ENCODE results near the gene ADARB1. TPM values are rescaled to one million over a fixed set of nuclear protein-coding genes. Genes with fewer than 3 reads are reported as not detected.
"Not testable (repeated sequence)": the region's sequence is repeated elsewhere in the genome, so short reads cannot be mapped to it uniquely, and the experiment has no call there.

ADARB1 gene
- total and polyA plus RNA-seq, 2 donors (not counting 1 experiment from before 2014, with no cell fraction given), result 17.1 to 33.3 TPM

DNA sequence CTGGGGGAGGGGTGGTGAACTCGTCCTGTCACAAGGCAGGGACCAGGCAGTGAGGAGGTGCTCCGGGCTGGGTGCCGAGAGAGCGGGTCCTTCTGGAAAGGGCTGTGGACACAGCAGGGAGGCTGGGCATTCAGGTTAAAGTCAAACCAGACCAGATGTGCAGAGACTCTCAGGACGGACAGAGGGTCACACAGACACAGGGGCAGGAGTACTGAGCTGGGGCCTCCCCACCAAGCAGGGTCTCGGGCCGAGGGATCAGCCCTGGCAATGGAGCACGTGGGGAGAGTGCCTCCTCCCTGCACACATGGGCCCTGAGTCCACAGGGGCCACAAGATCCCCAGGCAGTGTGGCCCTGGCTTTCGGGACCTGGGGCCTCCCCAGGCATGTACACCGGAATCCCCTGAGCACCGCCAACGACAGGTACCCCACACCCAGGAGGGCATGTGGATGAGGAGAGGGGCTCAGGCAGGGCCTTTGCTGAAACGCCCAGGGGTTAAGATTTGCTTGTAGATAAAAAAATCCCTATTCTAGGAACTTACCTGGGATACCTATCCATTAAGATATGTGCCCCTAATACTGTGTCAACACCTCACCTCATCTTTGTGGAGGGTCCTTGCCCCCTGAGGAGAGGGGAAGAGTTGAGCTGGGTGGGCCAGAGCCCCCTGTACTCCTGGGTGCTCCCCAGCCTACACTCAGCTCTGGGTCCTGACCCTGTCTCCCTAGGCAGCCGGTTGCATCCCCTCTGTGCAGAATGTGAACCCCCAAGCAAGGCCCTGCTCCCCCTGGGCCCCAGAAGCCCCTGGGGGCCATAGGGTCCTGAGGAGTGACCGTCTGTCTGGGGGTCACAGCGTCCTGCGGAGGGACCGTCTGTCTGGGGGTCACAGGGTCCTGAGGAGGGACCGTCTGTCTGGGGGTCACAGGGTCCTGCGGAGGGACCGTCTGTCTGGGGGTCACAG lies 46.9 kb upstream of the ADARB1 start:
- no peaks in the 10 kb centered on the region for H3K79me2 ChIP-seq (ENCODE audit: control insufficient read depth, insufficient read depth, low read length)
- no peak overlapping the region for H3K4me3 ChIP-seq (ENCODE audit: control extremely low read depth in 1 of 5, extremely low read depth in 1 of 5, insufficient read depth in 1 of 5, low read depth in 2 of 5, low read length in 4 of 5)
- ChIA-PET POLR2A (no interaction called here), CTCF (interaction anchor here (0.6 kb wide), 1 partner anchor 182 kb away, joined by 3 read pairs; no protein-coding TSS in a partner anchor)
- no peaks in the 10 kb centered on the region for H4K20me1 ChIP-seq (ENCODE audit: control insufficient read depth, insufficient read depth, low read length, poor library complexity, severe bottlenecking)
- H3K9me3 ChIP-seq (ENCODE audit: control extremely low read depth in 1 of 3, control insufficient read depth in 2 of 3, insufficient read depth in 1 of 3, low read length in 2 of 3), result peaks cover 0 to 15% (median 0%) of the 10 kb centered on the region in 3 donors
- WGBS (ENCODE audit: insufficient coverage), result 90% methylated on average over 16 of the region's 21 CpGs
- no peak for DNase-seq
- H3K27me3 ChIP-seq (replicated peaks in 1 of 4; ENCODE audit: control extremely low read depth in 1 of 4, control insufficient read depth in 3 of 4, insufficient read depth in 4 of 4, low read length in 3 of 4), result peaks cover 0 to 8% (median 0%) of the 10 kb centered on the region in 4 experiments
- Mint-ChIP-seq H3K4me1 (peaks cover 6% of the 10 kb centered on the region), H3K27ac (no peak overlapping the region), H3K9me3 (ENCODE audit: insufficient read depth) (peaks cover 11% of the 10 kb centered on the region), H3K4me3 (no peak overlapping the region), H3K27me3 (peaks cover 17% of the 10 kb centered on the region)
- no peak for ATAC-seq (ENCODE audit: low read depth)
- no peak overlapping the region for H2AFZ ChIP-seq (ENCODE audit: insufficient read depth, low read depth, low read length, poor library complexity, severe bottlenecking)
- H3K27ac ChIP-seq (ENCODE audit: low read length in 2 of 2), result no peak overlapping the region
- TF ChIP-seq, protein P1, sequence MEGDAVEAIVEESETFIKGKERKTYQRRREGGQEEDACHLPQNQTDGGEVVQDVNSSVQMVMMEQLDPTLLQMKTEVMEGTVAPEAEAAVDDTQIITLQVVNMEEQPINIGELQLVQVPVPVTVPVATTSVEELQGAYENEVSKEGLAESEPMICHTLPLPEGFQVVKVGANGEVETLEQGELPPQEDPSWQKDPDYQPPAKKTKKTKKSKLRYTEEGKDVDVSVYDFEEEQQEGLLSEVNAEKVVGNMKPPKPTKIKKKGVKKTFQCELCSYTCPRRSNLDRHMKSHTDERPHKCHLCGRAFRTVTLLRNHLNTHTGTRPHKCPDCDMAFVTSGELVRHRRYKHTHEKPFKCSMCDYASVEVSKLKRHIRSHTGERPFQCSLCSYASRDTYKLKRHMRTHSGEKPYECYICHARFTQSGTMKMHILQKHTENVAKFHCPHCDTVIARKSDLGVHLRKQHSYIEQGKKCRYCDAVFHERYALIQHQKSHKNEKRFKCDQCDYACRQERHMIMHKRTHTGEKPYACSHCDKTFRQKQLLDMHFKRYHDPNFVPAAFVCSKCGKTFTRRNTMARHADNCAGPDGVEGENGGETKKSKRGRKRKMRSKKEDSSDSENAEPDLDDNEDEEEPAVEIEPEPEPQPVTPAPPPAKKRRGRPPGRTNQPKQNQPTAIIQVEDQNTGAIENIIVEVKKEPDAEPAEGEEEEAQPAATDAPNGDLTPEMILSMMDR (IDR thresholded peaks at IDR 0.05), result no peak
- TF ChIP-seq EZH2 (IDR thresholded peaks at IDR 0.05; ENCODE audit: borderline replicate concordance, insufficient read depth, low read depth, low read length, poor library complexity, severe bottlenecking), result no peak
- H3K36me3 ChIP-seq (replicated peaks in 1 of 2; ENCODE audit: control extremely low read depth in 1 of 2, control insufficient read depth in 1 of 2, extremely low read depth in 1 of 2, insufficient read depth in 2 of 2, low read length in 1 of 2), result no peaks in the 10 kb centered on the region
- intact Hi-C loops (cut with micrococcal nuclease), result no loop called here
- H3K9ac ChIP-seq (ENCODE audit: low read length), result no peak overlapping the region
- no peaks in the 10 kb centered on the region for H3K4me1 ChIP-seq (ENCODE audit: control insufficient read depth in 2 of 2, insufficient read depth in 2 of 2, low read length in 2 of 2)
- H3K4me2 ChIP-seq (replicated peaks; ENCODE audit: low read depth, low read length, poor library complexity, severe bottlenecking), result no peak overlapping the region

GRCh38 chr21:45028645-45029044 lies 45.7 kb upstream of the ADARB1 start:
- H3K9ac ChIP-seq (ENCODE audit: low read length); H3K27ac ChIP-seq (ENCODE audit: low read length in 2 of 2); POLR2A ChIA-PET; H3K4me1 Mint-ChIP-seq; H3K27ac Mint-ChIP-seq; H2AFZ ChIP-seq (ENCODE audit: insufficient read depth, low read depth, low read length, poor library complexity, severe bottlenecking); ATAC-seq (ENCODE audit: low read depth); H3K4me3 ChIP-seq (ENCODE audit: control extremely low read depth in 1 of 5, extremely low read depth in 1 of 5, insufficient read depth in 1 of 5, low read depth in 2 of 5, low read length in 4 of 5); H3K79me2 ChIP-seq (ENCODE audit: control insufficient read depth, insufficient read depth, low read length); H4K20me1 ChIP-seq (ENCODE audit: control insufficient read depth, insufficient read depth, low read length, poor library complexity, severe bottlenecking); H3K36me3 ChIP-seq (replicated peaks in 1 of 2; ENCODE audit: control extremely low read depth in 1 of 2, control insufficient read depth in 1 of 2, extremely low read depth in 1 of 2, insufficient read depth in 2 of 2, low read length in 1 of 2); H3K27me3 ChIP-seq (replicated peaks in 1 of 4; ENCODE audit: control extremely low read depth in 1 of 4, control insufficient read depth in 3 of 4, insufficient read depth in 4 of 4, low read length in 3 of 4); H3K9me3 Mint-ChIP-seq (ENCODE audit: insufficient read depth); H3K4me1 ChIP-seq (ENCODE audit: control insufficient read depth in 2 of 2, insufficient read depth in 2 of 2, low read length in 2 of 2); H3K4me2 ChIP-seq (replicated peaks; ENCODE audit: low read depth, low read length, poor library complexity, severe bottlenecking); intact Hi-C loops (cut with micrococcal nuclease); DNase-seq; H3K4me3 Mint-ChIP-seq; H3K9me3 ChIP-seq (ENCODE audit: control extremely low read depth in 1 of 3, control insufficient read depth in 2 of 3, insufficient read depth in 1 of 3, low read length in 2 of 3): not testable (repeated sequence)
- 97% methylated on average over 11 of the region's 12 CpGs for WGBS (ENCODE audit: insufficient coverage)
- CTCF ChIA-PET, result interaction anchor here (0.7 kb wide), 1 partner anchor 692 kb away, joined by 3 read pairs; no protein-coding TSS in a partner anchor
- peaks cover 16% of the 10 kb centered on the region for H3K27me3 Mint-ChIP-seq

Data from B cell (primary cell).